ENCODE results near the gene HMGA1. TPM values are rescaled to one million over a fixed set of nuclear protein-coding genes. Genes with fewer than 3 reads are reported as not detected.
"Not testable (repeated sequence)": the region's sequence is repeated elsewhere in the genome, so short reads cannot be mapped to it uniquely, and the experiment has no call there.

HMGA1 gene
- total RNA-seq, 8 experiments from 2014 or later = 62.9 to 254 (median 104) TPM

GRCh38 chr6:34245032-34245760, 8.5 kb downstream of the HMGA1 start:
- in situ Hi-C loops (cut with MboI; ENCODE audit: low pct_unique_long_range_greater_than_20kb in 2 of 9, low sequenced_read_pairs in 9 of 9, unreplicated experiment in 9 of 9) = loop anchor here in 1 of 9 experiments (25.0 kb wide), 1 partner anchor 167 kb away; no protein-coding TSS in a partner anchor
- no CpG with 5 or more reads among the region's 13 CpGs for WGBS, 10 experiments
- H3K27ac ChIP-seq; ATAC-seq (replicated peaks in 6 of 8); H3K4me3 ChIP-seq: not testable (repeated sequence)
- peaks cover 19 to 20% of the 10 kb centered on the region in 2 donors for H3K4me1 ChIP-seq (replicated peaks in 1 of 2)

GRCh38 chr6:34245761-34246140, 9.1 kb downstream of the HMGA1 start:
- peaks cover 19 to 20% of the 10 kb centered on the region in 2 donors for H3K4me1 ChIP-seq (replicated peaks in 1 of 2)
- not testable (repeated sequence) for ATAC-seq (replicated peaks in 6 of 8); H3K4me3 ChIP-seq; H3K27ac ChIP-seq
- WGBS, 10 experiments = 75 to 83% methylated on average over 1 to 2 of the region's 7 CpGs; no CpG with 5 or more reads in 8 of the 10 experiments
- in situ Hi-C loops (cut with MboI; ENCODE audit: low pct_unique_long_range_greater_than_20kb in 2 of 9, low sequenced_read_pairs in 9 of 9, unreplicated experiment in 9 of 9) = loop anchor here in 1 of 9 experiments (25.0 kb wide), 1 partner anchor 167 kb away; no protein-coding TSS in a partner anchor

- WGBS, 10 experiments = 13 to 88% (median 73%) methylated on average over 1 of the region's 2 CpGs; no CpG with 5 or more reads in 6 of the 10 experiments
- peaks cover 19 to 20% of the 10 kb centered on the region in 2 donors for H3K4me1 ChIP-seq (replicated peaks in 1 of 2)
- no peak for ATAC-seq (replicated peaks in 6 of 8)
- H3K27ac ChIP-seq = no peak overlapping the region
- no peak overlapping the region for H3K4me3 ChIP-seq
- in situ Hi-C loops (cut with MboI; ENCODE audit: low pct_unique_long_range_greater_than_20kb in 2 of 9, low sequenced_read_pairs in 9 of 9, unreplicated experiment in 9 of 9) = loop anchor here in 1 of 9 experiments (25.0 kb wide), 1 partner anchor 166 kb away; no protein-coding TSS in a partner anchor
These were observed 9.5 kb downstream of the HMGA1 start for GRCh38 chr6:34246249-34246562.

GRCh38 chr6:34246563-34247391, 10.1 kb downstream of the HMGA1 start:
- Histone ChIP-seq H3K4me1 (replicated peaks in 1 of 2) (peaks cover 19 to 20% of the 10 kb centered on the region in 2 donors), H3K27ac (no peak overlapping the region), H3K4me3 (no peak overlapping the region)
- WGBS, 10 experiments = 20 to 92% (median 55%) methylated on average over 1 to 2 of the region's 8 CpGs; no CpG with 5 or more reads in 6 of the 10 experiments
- in situ Hi-C loops (cut with MboI; ENCODE audit: low pct_unique_long_range_greater_than_20kb in 2 of 9, low sequenced_read_pairs in 9 of 9, unreplicated experiment in 9 of 9) = loop anchor here in 1 of 9 experiments (25.0 kb wide), 1 partner anchor 166 kb away; no protein-coding TSS in a partner anchor
- ATAC-seq (replicated peaks in 6 of 8) = peak in 1 of 8 experiments; percentile 35

- H3K4me1 ChIP-seq (replicated peaks in 1 of 2) = peaks cover 19 to 20% of the 10 kb centered on the region in 2 donors
- peak overlapping the region; percentile 67 to 76 for H3K27ac ChIP-seq
- ATAC-seq (replicated peaks in 6 of 8) = no peak
- in situ Hi-C loops (cut with MboI; ENCODE audit: low pct_unique_long_range_greater_than_20kb in 2 of 9, low sequenced_read_pairs in 9 of 9, unreplicated experiment in 9 of 9) = loop anchor here in 1 of 9 experiments (25.0 kb wide), 1 partner anchor 165 kb away; no protein-coding TSS in a partner anchor
- 80 to 100% (median 83%) methylated on average over 1 of the region's 6 CpGs; no CpG with 5 or more reads in 7 of the 10 experiments for WGBS, 10 experiments
- peak overlapping the region; percentile 61 to 81 (median 74) for H3K4me3 ChIP-seq
These were observed 11.0 kb downstream of the HMGA1 start for GRCh38 chr6:34247481-34248197.

- peak overlapping the region; percentile 61 to 81 (median 74) for H3K4me3 ChIP-seq
- ATAC-seq (replicated peaks in 6 of 8) = peak; percentile 1 to 43 (median 32)
- H3K4me1 ChIP-seq (replicated peaks in 1 of 2) = peaks cover 19 to 20% of the 10 kb centered on the region in 2 donors
- H3K27ac ChIP-seq = peak overlapping the region; percentile 67 to 76
- WGBS, 10 experiments = 13 to 100% methylated on average over 1 to 8 of the region's 17 CpGs; no CpG with 5 or more reads in 8 of the 10 experiments
- in situ Hi-C loops (cut with MboI; ENCODE audit: low pct_unique_long_range_greater_than_20kb in 2 of 9, low sequenced_read_pairs in 9 of 9, unreplicated experiment in 9 of 9) = loop anchor here in 1 of 9 experiments (25.0 kb wide), 1 partner anchor 164 kb away; no protein-coding TSS in a partner anchor
These were observed 11.6 kb downstream of the HMGA1 start for GRCh38 chr6:34248198-34248726.

- peak; percentile 76 to 89 (median 87) for ATAC-seq (replicated peaks in 6 of 8)
- in situ Hi-C loops (cut with MboI; ENCODE audit: low pct_unique_long_range_greater_than_20kb in 2 of 9, low sequenced_read_pairs in 9 of 9, unreplicated experiment in 9 of 9) = loop anchor here in 1 of 9 experiments (25.0 kb wide), 1 partner anchor 163 kb away; no protein-coding TSS in a partner anchor
- peak within 1 kb of the TSS; percentile 67 to 76 for H3K27ac ChIP-seq
- H3K4me3 ChIP-seq = peak within 1 kb of the TSS; percentile 61 to 81 (median 74)
- H3K4me1 ChIP-seq (replicated peaks in 1 of 2) = peaks cover 14 to 20% of the 10 kb centered on the region in 2 donors
- 0 to 17% (median 0%) methylated on average over 3 to 6 of the region's 79 CpGs; no CpG with 5 or more reads in 7 of the 10 experiments for WGBS, 10 experiments
These were observed 12.2 kb downstream of the HMGA1 start, which contains the start of gene SMIM29 for GRCh38 chr6:34248727-34249468. Gene SMIM29 (minus strand): TSS chr6:34249006. CDS start chr6:34247791, 1,215 bp downstream.

GRCh38 chr6:34249469-34250261, 13.0 kb downstream of the HMGA1 start:
- Histone ChIP-seq H3K4me1 (replicated peaks in 1 of 2) (peaks cover 10 to 14% of the 10 kb centered on the region in 2 donors), H3K4me3 (peak overlapping the region; percentile 61 to 81 (median 74)), H3K27ac (peak overlapping the region; percentile 20 to 73)
- WGBS, 10 experiments = 41 to 100% (median 68%) methylated on average over 1 to 15 of the region's 18 CpGs; no CpG with 5 or more reads in 2 of the 10 experiments
- in situ Hi-C loops (cut with MboI; ENCODE audit: low pct_unique_long_range_greater_than_20kb in 2 of 9, low sequenced_read_pairs in 9 of 9, unreplicated experiment in 9 of 9) = loop anchor here in 2 of 9 experiments (25.0 kb wide), 1 partner anchor 163 kb away; no protein-coding TSS in a partner anchor
- peak; percentile 23 to 53 (median 45) for ATAC-seq (replicated peaks in 6 of 8)

- not testable (repeated sequence) for H3K4me3 ChIP-seq; H3K27ac ChIP-seq; ATAC-seq (replicated peaks in 6 of 8); H3K4me1 ChIP-seq (replicated peaks in 1 of 2)
- in situ Hi-C loops (cut with MboI; ENCODE audit: low pct_unique_long_range_greater_than_20kb in 2 of 9, low sequenced_read_pairs in 9 of 9, unreplicated experiment in 9 of 9) = loop anchor here in 1 of 9 experiments (25.0 kb wide), 1 partner anchor 160 kb away; no protein-coding TSS in a partner anchor
- WGBS, 10 experiments = 92 to 100% (median 94%) methylated on average over 2 of the region's 2 CpGs
These were observed 15.7 kb downstream of the HMGA1 start for GRCh38 chr6:34252395-34252794.

- WGBS, 10 experiments = 74 to 100% (median 93%) methylated on average over 1 to 5 of the region's 6 CpGs; no CpG with 5 or more reads in 1 of the 10 experiments
- no peak overlapping the region for H3K27ac ChIP-seq
These were observed 22.9 kb downstream of the HMGA1 start for GRCh38 chr6:34259529-34260069.

More at GRCh38 chr6:34259529-34260069, 22.9 kb downstream of the HMGA1 start:
- no peak for ATAC-seq (replicated peaks in 6 of 8)
- no peak overlapping the region for H3K4me3 ChIP-seq
- no peaks in the 10 kb centered on the region for H3K4me1 ChIP-seq (replicated peaks in 1 of 2)
- in situ Hi-C loops (cut with MboI; ENCODE audit: low pct_unique_long_range_greater_than_20kb in 2 of 9, low sequenced_read_pairs in 9 of 9, unreplicated experiment in 9 of 9) = loop anchor here in 1 of 9 experiments (25.0 kb wide), 1 partner anchor 153 kb away; no protein-coding TSS in a partner anchor

All from motor neuron (in vitro differentiated cells).